GM19023 (cell line): Measurements from ENCODE around the gene MSGN1.
A peak's percentile ranks its signal among the peaks of the same experiment; 100 is the strongest.

Experiments
- ATAC-seq: cut with Tn5 transposase; IDR thresholded peaks from one replicate; pipeline ENCODE4 v1.9.1; 2021; ENCODE audit warnings: mild to moderate bottlenecking, moderate library complexity; ENCODE audit not compliant: unreplicated experiment

MSGN1 gene, protein sequence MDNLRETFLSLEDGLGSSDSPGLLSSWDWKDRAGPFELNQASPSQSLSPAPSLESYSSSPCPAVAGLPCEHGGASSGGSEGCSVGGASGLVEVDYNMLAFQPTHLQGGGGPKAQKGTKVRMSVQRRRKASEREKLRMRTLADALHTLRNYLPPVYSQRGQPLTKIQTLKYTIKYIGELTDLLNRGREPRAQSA

DNA sequence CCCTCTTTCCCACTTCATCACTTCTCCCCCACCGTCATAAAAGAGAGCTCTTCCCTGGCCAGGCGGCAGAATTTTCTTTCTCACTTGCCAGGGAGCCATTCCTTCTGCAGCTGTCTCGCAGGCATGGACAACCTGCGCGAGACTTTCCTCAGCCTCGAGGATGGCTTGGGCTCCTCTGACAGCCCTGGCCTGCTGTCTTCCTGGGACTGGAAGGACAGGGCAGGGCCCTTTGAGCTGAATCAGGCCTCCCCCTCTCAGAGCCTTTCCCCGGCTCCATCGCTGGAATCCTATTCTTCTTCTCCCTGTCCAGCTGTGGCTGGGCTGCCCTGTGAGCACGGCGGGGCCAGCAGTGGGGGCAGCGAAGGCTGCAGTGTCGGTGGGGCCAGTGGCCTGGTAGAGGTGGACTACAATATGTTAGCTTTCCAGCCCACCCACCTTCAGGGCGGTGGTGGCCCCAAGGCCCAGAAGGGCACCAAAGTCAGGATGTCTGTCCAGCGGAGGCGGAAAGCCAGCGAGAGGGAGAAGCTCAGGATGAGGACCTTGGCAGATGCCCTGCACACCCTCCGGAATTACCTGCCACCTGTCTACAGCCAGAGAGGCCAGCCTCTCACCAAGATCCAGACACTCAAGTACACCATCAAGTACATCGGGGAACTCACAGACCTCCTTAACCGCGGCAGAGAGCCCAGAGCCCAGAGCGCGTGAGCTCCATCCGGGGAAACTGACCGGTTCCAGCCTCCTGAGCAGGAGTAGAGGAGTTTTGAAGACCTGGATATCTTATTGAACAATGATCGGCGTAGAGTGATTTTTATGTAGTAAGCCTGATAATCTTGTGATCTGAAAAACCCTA lies at the start of gene MSGN1:
Gene MSGN1 (plus strand): TSS at position 65 of the 850 bp plus-strand sequence. CDS start 59 bp downstream, at position 124.
- no peak for ATAC-seq

- no peak for ATAC-seq
These were observed 47.4 kb upstream of the MSGN1 start for GRCh38 chr2:17768894-17769293.

GRCh38 chr2:17771956-17772355 lies 44.3 kb upstream of the MSGN1 start:
- ATAC-seq: no peak

GRCh38 chr2:17772532-17772931 lies 43.7 kb upstream of the MSGN1 start:
- no peak for ATAC-seq

DNA sequence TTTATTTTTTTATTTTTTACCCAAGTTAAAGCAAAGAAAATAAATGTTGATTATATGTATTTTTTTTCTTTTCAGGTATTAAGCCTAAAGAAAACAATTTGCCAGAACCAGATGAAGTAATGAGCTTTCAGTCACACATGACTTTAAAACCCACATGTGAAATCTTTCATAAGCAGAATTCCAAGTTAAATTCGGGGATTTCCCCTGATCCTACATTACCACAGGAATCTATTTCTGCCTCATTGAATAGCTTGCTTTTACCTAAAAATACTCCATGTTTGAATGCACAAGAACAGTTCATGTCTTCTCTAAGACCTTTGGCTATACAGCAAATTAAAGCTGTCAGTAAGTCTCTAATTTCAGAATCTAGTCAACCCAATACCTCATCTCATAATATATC lies 35.7 kb upstream of the MSGN1 start:
- ATAC-seq: no peak

DNA sequence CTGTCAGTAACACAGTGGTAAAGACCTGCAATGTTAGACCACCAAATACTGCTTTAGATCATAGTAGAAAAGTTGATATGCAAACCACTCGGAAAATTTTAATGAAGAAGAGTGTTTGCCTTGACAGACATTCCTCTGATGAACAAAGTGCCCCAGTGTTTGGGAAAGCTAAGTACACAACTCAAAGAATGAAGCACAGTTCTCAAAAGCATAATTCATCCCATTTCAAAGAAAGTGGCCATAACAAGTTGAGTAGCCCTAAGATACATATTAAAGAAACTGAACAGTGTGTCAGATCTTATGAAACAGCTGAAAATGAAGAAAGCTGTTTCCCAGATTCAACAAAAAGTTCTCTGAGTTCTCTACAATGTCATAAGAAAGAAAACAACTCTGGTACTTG lies 34.8 kb upstream of the MSGN1 start:
- no peak for ATAC-seq

DNA sequence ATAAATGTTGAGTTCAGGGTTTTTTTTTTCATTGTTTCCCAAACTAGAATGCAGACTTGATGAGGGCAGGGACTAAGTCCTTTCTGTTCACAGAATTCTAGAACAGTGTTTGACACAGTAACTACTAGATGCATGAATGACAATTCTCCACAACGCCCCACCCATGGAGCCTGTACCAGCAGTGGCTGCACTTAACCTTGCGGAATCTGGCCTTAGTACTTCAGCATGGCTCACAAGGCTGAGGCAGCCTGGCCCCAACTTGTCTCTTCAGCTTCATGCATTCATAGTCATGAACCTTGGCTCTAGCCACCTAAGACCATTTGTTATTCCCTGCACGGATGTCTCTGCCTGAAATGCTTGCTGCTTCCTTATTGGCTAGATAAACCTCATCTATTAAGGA lies 29.5 kb upstream of the MSGN1 start:
- ATAC-seq: no peak

- ATAC-seq: no peak
These were observed 27.5 kb upstream of the MSGN1 start for GRCh38 chr2:17788773-17789172.

DNA sequence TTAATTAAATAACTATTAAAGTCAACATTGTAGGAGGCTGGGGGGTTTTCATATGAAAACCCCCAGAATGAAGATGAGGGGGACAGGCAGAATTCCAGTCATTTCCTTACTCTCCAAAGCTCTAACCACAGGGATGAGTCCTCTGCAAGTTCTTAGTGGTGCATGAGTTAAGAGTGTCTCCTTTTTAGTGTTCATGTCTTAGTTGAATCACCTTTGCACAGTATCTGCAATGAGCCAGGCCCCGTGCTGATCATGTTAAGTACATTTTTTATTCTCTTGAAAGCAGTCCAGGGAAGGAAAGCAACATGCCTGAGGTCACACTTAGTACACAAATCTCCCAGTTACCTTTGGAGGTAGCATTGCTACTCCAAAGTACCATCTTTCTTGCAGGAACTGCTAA lies 25.7 kb upstream of the MSGN1 start:
- ATAC-seq: no peak

- ATAC-seq: no peak
These were observed 25.0 kb upstream of the MSGN1 start for GRCh38 chr2:17791121-17791816.

DNA sequence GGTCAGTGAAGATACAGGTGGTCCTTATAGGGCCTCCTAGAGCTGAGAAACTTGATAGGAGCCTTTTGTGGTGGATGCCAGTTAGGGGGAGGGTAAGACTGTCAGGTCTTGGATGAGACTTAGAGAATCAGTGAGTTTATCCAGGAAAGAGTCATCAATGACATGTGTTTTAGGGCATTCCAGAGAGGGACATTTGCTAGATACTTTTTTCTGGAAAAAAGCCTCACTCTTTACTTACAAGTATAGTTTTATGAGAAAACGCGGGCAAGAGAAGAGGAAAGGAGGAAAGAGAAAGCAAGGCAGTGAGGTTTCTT lies 24.5 kb upstream of the MSGN1 start:
- ATAC-seq: no peak

GRCh38 chr2:17792515-17792914 lies 23.7 kb upstream of the MSGN1 start:
- no peak for ATAC-seq

DNA sequence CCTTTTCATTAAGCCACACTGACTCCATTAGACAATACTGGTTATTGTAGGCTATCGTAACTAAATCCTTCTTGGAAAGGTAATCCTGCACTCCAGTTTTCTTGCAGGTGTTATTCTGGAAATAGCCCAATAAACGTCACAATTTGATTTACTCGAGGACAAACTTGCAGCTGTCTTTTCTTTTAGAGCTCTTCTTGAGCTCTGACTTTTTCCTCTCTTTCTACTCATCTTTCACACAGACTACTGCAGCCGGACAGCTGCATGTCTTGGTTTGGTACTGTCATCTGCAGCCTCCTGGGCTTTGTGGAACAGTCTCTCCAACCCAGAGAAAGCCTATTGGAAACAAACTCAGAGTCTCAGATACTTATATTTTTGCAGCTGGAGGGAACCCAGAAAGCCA lies 23.0 kb upstream of the MSGN1 start:
- no peak for ATAC-seq

- no peak for ATAC-seq
These were observed 22.4 kb upstream of the MSGN1 start for GRCh38 chr2:17793803-17794354.

DNA sequence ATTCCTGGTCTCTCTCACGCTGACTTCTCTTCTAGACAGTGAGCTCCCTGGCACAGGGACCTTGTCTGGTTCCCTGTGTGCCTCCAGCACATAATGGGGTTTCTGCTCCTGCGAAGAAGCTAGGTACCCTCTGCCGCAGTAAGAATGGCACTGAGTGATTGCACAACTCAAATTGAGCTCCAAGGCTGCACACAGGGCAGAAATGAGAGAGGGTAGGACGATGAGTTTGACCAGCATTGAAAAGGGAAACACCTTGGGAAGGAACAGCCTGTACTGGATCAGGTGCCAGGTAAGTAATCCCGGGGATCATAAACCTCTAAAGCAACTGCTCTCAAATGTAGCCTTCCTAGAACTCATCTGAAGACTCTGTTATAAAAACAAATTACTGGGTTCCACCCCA lies 21.0 kb upstream of the MSGN1 start:
- no peak for ATAC-seq

DNA sequence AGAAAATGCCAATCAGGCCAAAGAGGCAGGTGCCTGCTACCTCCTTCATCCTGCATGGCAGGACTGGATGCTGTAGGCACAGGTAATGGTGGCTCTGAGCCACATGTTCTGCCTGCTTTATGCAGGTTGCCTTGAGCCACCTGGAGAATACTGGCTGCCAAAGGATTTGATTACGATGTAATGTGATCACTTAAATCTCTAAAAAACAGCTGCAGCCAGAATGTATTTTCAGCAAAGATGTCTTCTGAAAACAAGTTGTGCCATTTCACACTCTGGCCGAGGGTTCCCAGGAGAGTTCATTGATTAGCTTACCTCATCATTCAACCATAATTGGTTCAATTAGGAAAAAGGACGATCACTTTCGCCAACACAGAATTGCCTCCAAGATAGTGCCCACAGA lies 17.9 kb upstream of the MSGN1 start:
- no peak for ATAC-seq

DNA sequence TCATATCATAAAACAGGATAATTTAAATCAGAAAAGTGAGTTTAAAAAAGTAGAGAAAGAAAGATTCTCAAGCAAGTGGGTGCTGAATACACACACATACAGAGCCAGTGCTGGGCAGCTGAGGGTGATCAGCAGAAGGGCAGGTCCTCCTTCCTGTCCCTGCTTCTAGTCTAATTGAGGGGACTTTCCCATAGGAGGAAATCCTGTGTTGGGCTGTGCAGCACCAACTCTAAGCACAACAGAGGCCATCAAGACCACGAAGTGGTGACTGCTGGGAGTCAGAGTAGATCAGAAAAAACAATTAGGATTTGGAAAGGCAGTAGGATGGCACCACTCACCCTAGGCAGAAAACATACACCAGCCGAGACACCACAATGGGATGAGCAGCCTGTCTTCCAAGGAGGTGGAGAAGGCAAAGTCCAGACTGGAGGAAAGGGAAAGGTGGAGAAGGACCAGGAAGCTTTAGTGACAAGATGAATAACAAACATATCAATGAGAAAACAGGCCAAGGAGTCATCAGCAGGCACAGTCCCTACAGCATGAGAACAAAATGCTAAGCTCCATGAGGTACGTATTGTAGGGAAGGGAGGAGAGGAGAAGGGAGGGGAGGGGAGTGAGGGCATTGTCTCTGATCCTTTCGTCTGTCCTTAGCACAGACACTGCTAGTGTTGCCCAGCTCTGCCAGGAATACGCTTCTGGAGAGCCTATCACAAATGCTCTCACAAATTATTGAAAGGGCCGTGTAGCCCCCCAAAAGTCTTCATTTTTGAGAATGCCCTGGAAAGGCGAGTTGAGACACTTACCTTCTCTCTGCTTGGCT lies 16.7 kb upstream of the MSGN1 start:
- no peak for ATAC-seq

- peak; percentile 45 for ATAC-seq
These were observed 16.0 kb upstream of the MSGN1 start for GRCh38 chr2:17800219-17800618.

- ATAC-seq: no peak
These were observed 15.4 kb upstream of the MSGN1 start for GRCh38 chr2:17800693-17801458.

GRCh38 chr2:17803497-17803896 lies 12.8 kb upstream of the MSGN1 start:
- ATAC-seq: no peak
